ENCODE data around the gene DHX58.
A peak's percentile ranks its signal among the peaks of the same experiment; 100 is the strongest.
"Not testable (repeated sequence)": the region's sequence is repeated elsewhere in the genome, so short reads cannot be mapped to it uniquely, and the experiment has no call there.

Gene DHX58

DNA sequence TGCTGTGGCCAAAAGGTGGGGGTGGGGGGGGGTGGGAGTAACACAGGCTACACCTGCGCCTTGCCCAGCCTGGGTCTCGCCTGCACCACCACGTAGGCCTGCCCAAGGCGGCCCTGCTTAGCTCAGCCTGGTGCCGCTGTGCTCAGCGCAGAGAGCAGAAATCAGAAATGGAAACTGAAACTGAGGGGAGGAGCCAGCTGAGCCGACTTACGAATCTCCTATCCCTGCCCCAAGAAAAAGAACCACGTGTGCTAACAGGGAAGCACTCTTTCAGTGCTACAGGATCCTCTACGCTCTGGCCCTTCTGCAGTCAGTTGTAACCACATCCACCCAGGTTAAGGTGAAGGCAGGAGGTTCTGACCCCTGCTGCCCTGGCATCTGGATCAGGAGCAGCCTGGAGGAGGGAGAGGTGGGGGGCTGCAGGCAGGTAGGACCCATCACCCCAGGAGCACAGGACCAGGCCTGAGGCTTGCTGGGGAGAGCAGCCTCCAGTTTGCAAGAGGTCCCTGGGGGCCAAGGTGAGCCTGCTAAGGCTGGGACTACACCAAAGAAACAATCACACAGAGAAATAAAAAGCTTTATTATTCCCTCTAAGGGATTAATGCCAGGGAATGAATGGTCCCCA, at the start of gene DHX58:
Gene DHX58 (minus strand): TSS at position 163 of the 625 bp plus-strand sequence. CDS start 822 bp downstream, outside the sequence.
- DNase-seq (ENCODE audit: low spot score): peak; percentile 79

DNA sequence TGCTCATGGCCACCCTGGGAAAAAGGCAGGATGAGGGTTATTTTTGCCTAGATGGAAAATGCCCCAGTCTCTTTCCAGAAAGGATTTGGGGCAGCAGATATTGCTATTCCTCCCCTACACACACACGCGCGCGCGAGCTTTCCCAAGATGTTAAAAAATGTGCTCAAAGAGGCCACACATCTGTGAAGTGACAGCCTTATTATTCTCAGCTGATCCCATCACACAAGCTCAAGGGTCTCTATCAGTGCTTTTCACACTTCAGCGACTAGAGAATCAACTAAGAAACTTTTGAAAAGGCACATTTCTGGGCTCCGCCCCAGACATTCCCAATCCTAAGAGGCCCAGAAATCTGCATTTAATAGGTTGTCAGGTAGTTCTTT, 48.0 kb upstream of the DHX58 start:
- DNase-seq (ENCODE audit: low spot score): no peak

DNA sequence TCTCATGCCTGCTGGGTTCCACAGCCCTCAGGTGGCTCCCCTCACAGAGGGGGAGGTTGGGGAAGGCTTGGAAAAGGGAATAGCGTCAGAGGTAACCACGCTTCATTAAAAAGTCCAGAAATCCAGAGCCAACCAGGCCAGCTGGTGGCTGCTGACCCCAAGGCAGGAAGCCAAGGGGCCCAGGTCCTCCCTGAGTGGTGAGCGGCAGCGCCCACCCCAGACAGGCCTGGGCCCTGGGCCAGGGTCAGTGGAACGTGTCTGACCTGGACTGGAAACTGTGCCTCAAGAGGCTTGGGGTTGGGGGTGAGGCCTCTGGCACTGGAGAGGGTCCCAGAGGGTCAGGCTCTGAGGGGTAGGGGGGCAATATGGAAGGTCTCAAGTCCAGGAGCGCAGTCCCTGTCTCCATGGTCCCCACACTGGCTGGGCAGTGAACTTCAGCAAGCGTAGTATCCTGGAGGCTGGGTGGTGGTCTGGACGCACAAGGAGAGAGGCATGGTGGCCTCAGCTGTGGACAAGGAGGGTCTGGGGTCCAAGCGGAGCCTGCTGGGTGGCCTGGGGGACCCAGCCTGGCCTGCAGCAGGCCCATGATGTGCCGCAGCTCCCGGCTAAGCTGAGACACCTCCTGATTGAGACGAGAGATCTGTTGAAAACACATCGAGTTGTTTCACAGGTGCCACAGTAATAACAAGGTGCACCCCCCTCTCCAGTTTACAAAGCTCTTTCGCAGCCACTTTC, 47.4 kb upstream of the DHX58 start:
- DNase-seq (ENCODE audit: low spot score): no peak

DNA sequence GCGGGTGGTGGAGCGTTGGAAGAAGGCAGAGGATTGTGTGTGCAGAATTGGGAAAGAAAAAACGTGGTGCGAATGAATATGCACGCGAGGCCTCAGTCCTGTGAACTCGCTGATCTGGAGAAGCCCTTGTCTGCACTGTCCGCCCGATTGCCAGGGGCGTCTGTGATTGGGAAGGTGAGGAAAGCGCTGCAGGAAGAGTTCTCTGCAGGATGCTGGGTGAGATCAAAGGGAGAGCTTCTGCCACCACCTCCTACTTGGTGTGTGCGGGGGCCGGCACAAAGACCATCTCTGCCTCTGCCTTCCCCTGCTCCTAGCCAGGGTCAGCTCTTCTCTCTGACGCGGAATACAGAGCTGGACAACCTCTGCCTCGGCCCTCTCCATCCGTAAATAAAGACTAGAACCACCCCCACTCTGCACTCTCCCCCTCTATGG, 43.1 kb upstream of the DHX58 start:
- DNase-seq (ENCODE audit: low spot score): no peak

DNA sequence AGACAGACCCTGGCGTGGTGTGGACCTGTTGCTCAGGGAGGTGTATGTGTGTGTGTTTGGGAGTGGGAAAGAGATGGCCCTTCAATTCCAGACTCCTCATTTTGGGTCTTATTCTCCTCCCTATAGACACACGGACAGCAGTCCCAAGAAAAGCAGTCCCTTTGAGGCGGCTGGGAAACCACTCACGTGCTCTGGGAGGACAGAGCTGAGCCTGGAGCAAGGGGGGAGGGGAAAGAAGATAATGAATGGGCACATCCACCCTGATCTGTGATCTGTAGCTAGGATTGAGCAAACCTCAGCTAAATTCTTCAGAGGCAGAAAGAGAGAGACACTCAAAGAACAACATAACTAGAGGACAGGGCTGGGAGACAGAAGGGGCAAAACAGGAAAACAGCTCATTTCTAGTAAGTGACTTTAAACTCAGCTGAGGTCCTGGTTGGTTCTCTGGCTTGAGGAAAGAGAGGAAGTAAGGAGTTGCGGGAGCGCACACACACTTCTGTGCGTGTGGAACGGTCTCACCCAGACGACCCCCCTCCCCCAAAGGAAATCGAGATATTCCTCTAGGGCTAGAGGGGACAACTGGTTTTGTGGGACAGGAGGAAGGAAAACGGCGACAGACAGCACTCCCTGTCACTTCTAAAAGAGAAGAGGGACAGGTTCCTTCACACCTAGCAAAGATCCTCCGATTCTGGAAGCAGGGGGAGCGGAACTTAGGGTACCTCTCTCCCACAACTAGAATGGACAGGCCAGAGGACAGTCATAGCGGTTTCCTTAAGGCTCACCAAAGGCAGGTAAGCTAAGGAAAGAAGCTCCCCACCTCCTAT, 41.6 kb upstream of the DHX58 start:
- no peak for DNase-seq (ENCODE audit: low spot score)

DNA sequence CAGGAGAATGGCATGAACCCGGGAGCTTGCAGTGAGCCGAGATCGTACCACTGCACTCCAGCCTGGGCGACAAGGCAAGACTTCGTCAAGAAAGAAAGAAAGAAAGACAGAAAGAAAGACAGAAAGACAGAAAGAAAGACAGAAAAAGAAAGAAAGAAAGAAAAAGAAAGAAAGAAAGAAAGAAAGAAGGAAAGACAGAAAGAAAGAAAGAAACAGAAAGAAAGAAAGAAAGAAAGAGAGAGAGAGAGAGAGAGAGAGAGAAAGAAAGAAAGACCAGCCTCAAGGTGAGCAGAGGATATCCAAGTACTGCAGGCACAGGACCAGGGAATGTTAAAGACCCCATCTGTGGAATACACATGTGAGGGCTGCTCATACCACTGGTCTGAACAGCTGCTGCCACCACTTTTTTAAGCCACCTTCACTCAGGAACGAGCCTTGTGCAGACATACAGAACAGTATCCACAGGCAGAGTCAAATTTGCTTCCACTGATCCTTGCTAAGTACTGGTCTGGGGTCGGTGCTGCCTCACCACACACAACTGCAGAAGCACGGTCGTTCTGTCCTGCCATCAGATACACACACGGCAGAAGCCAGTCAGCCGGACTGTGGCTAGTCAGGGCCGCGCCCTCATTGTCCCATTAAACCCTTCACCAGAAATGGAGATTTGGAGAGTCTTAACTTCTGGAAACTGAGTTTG, 34.5 kb upstream of the DHX58 start:
- DNase-seq (ENCODE audit: low spot score): no peak

GRCh38 chr17:42143138-42143537, 30.6 kb upstream of the DHX58 start:
- DNase-seq (ENCODE audit: low spot score): not testable (repeated sequence)

DNA sequence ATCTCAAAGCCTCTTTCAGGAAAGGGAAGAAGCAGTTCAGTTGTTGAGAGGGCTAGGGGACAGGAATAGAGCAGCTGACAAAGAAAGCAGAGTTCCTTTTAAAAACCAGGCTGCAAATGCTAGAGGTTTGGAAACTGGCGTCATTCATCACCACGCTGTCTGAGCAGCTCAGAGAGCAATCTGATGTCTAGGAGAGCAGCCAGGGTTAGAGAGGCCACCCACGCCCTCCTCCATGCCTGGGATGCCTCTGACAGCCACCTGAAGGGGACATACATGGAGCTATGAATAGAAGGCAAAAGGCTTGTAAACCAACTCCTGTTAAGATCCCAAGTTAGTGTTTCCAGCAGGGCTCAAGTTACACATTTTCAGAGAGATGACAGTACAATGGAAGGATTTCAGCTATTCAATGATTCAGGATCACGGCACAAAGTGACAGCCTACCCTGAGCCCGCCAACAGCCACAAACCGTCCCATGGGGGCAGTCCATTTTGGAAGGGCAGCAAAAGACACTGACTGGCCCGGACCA, 29.9 kb upstream of the DHX58 start:
- DNase-seq (ENCODE audit: low spot score): no peak

GRCh38 chr17:42141382-42141781, 28.9 kb upstream of the DHX58 start:
- DNase-seq (ENCODE audit: low spot score): no peak

DNA sequence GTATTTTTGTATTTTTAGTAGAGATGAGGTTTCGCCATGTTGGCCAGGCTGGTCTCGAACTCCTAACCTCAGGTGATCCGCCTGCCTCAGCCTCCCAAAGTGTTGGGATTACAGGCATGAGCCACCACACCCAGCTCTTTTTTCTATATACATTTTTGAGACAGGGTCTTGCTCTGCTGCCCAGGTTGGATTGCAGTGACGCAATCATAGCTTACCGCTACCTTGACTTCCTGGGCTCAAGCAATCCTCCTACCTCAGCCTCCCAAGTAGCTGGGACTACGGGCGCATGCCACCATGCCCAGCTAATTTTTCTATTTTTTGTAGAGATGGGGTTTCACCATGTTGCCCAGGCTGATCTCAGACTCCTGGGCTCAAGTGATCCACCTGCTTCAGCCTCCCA, 28.2 kb upstream of the DHX58 start:
- not testable (repeated sequence) for DNase-seq (ENCODE audit: low spot score)

DNA sequence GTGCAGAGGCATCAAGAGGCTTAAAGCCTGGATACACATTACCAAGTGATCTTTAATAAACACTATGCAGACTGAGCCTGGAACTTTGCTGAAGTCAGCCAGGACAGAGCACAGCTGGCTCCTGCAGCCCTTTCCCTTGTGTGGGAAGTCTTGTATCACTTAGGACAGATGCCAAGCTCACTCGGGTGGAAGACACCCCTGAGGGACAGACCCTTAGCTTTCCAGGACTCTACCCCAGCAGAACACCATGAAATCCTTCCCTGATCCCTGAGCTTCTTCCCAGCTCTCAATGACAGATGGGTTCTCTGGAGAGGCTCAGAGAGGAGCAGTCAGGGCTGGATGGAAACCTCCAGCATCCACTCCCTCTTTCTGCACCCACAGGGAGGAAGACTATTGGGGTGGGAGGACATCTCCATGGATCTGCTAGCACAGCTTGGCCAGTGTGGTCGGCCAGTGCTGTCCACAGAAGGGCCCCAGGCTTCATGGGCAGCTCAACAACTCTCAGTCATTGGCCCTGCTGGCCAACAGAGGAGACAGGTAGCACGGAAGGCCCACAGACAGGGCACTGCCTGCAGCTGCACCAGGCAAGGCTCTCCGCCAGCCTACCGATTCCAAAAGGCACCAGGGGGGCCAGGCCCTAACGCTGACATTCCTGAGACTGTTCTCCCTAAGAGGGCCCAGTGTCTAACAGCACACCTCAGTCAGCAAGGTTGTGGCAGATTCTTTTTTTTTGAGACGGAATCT, 26.4 kb upstream of the DHX58 start:
- DNase-seq (ENCODE audit: low spot score): no peak

DNA sequence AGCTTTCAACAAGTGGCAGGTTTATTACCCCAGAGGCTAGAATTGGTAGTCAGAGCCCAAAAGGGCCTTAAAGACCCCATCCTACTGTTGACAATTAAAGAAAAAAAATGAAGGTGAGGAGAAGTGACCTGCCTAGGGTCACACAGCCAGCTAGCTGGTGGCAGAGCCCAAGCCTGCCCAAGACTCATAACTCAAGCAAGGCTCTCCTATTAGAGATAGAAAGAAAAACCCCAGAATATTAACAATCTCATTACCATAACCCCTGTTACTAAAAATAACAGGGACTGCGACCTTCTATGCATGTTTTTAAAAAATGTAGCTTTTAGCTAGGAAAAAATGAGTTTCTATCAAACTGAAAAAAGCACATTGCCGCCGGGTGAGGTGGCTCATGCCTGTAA, 24.1 kb upstream of the DHX58 start:
- DNase-seq (ENCODE audit: low spot score): no peak

GRCh38 chr17:42135664-42136653, 23.4 kb upstream of the DHX58 start:
- no peak for DNase-seq (ENCODE audit: low spot score)

DNA sequence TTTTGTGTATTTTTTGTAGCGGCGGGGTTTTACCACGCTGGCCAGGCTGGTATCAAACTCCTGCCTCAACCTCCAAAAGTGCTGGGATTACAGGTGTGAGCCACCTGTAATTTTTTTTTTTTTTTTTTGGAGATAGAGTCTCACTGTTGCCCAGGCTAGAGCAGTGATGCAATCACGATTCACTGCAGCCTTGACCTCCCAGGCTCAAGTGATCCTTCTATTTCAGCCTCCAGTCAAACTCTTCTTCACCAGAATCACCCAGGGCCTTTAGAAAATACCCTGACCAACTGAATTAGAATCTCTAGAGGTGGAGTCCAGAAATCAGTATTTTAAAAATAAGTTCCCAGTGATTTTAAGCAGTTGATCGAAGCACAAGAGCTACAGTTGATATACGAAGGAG, 22.6 kb upstream of the DHX58 start:
- no peak for DNase-seq (ENCODE audit: low spot score)

DNA sequence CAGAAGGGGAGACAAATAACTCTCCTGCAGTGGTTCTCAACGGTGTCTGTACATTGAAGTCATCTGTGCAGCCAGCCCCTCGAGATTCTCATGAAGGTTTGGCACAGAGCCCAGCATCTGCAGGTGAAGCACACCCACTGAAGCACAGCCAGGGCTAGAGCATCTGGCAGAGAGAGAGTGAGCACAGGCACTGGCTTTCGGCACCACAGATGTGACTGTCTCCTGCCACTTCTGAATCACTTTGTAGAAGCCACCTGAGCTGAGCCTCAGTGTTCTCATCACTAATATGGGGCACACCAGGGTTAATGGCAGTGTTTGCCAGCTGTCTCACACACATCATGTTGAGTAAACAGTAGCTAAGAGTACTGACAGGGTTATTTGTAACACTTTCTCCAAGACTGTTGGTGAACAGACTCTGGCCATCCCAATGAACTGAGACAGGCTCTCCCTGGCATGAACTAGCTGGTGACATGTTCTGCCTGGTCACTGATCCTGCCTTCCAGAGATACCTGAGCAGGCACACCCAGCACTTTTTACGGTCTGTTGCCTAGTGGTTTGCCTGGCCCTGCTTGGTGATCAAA, 21.0 kb upstream of the DHX58 start:
- DNase-seq (ENCODE audit: low spot score): no peak

DNA sequence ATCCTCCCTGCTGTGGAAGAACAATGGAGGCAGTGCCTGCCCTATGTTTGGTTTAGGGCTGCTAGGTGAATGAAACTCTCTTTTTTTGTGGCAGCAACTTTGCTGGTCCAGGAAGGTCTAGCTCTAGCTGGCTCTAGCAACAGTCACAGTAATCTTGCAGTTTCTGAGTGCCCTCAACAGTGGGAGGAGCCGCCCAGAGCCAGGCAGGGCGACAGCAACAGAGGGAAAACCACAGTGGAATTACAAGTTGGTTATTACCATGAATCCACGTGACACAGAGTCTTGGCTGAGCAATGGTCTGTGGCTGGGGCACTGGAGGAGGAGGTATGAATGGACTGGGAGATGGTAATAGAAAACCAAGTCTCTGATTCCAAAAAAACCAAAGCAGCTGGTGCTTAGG, 20.4 kb upstream of the DHX58 start:
- no peak for DNase-seq (ENCODE audit: low spot score)

DNA sequence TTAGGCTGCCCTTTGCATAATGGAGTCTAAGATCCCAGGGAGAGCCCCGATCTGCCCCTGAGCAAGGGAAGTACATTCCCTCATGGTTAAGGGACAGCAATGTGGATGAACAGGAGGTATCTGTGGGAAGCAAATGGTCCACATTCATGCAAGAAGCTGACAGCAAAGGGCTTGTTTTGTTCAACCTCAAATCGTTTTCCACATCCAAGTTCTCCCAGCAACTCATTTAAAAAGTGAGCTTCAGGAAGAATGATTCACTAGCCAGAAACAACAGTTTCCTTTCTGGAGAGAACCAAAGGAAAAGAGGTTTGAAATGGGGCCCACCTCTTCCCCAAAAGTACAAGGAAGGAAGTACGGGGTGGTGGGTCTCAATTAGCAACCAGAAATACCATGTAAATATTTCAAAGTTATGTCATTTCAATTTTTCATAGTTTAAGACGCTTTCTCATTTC, 19.5 kb upstream of the DHX58 start:
- DNase-seq (ENCODE audit: low spot score): no peak

DNA sequence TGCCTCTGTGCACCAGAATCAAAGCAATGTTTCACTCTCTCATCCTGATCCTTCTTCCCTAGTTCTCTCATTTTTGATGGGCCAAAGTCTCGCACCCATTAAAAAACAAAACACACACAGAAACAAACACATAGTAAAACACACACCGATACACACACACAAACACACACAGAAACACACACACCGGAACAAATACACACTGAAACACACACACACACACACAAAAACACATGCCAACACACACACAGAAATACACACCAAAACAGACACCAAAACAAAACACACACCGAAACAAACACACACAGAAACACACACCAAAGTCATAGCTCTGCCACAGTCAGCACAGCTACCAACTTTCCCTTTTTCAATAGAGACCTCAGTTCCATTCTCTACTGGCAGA, 18.7 kb upstream of the DHX58 start:
- no peak for DNase-seq (ENCODE audit: low spot score)

GRCh38 chr17:42130310-42130936, 17.9 kb upstream of the DHX58 start:
- DNase-seq (ENCODE audit: low spot score): no peak
